ENCODE data around the gene MACO1.

Gene MACO1

GRCh38 chr1:25524568-25525360 is 94.1 kb downstream of the MACO1 start:
- DNase-seq (ENCODE audit: low read depth), result no peak

DNA sequence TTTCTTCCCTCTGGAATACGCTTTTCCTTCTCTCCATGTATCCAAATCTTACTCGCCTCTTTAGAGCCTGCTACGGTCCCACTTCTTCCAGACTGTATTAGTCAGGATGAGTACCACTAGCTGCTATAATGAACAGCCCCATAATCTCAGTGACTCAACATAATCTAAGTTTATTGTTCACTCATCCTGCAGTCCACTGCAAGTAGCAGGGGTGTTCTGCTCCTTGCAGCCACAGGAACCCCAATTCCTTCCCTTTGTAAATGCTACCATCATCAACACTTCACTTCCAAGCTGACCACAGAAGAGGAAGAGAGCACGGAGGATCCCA is 94.6 kb downstream of the MACO1 start:
- no peak for DNase-seq (ENCODE audit: low read depth)

- DNase-seq (ENCODE audit: low read depth), result no peak
Measured at GRCh38 chr1:25526753-25527152, 96.1 kb downstream of the MACO1 start.

DNA sequence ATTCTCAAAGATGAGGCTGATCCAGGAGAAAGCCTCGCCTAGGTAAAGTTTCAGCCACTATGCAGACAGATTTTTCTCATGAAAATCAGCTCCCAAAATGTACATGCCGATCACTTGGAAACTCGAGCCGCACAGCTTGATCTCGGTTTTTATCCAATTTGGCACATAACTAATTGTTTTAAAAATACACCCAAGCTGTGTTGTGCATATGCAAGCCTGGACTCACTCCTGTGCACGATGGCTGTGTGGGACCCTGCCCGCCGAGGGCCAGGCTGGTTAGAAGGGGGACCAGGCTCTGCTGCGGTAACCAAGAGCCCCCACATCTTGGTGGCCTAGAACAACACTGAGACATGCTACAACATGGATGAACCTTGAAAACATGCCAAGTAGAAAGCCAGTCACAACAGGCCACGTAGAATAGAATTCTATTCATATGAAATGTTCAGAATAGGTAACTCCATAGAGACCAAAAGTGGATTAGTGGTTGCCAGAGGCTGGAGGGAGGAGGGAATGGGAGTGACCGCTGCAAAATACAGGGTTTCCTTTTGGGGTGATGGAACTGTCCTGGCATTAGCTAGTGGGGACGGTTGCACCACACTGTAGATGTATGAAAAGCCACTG is 96.6 kb downstream of the MACO1 start:
- DNase-seq (ENCODE audit: low read depth), result no peak

DNA sequence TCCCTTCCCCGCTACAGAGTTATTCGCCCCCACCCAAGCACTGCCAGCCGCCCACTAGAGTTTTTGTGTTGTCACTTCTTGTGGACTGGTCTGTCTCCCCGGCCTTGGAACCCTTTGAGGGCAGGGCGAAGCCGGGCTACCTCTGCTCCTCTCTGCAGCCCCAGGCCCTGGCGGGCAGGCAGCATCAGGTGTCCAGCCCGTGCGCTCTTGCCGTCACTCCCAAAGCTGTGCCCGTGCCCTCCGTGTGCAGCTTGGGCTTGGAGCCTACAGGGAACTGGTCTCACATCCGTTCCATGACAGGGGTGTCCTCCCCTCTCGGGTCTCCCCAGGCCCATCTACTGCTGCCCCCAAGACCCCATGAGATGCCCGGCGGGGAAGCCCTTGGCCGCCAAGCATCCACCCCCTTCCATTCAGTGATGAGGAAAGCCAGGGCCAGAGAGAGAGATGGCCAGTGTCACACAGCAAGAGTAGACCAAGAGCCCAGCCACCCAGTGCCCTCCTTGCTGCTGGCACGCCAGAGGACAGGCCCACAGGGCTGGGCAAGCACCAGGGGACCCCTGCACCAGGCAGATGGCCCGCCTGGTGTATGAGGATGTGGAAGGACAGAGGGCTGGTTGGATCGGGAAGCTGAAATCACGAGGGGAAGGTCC is 97.4 kb downstream of the MACO1 start:
- DNase-seq (ENCODE audit: low read depth), result no peak

DNA sequence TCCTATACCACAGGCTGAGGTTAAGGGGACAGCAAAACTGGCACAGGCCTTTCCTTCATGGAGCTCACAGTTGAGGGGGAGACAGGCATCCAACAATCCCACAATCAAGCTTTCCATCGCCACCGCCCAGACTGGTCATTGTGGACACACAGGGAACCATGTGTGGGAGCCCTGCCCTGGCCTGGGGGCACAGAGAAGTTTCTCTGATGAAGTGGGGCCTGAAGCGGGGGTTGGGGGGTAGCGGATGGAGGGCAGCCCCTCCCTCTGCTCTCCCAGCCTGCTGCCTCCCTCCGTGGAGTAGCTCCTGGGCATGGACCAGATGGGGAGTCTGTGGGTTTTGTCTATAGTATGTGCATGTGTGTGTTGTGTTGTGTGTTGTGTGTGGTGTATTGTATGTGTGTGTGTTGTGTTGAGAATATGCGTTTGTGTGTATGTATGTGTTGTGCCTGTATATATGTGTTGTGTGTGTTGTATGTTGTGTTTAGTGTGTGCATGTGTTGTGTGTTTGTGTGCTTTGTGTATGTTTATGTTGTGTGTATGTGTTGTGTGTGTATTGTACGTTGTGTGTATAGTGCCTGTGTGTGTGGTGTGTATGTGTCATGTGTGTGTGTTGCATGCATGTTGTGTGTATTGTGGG is 98.3 kb downstream of the MACO1 start:
- no peak for DNase-seq (ENCODE audit: low read depth)

- no peak for DNase-seq (ENCODE audit: low read depth)
Measured at GRCh38 chr1:25529518-25530185, 99.0 kb downstream of the MACO1 start.

GRCh38 chr1:25530186-25531081 is 99.7 kb downstream of the MACO1 start:
- DNase-seq (ENCODE audit: low read depth), result no peak

DNA sequence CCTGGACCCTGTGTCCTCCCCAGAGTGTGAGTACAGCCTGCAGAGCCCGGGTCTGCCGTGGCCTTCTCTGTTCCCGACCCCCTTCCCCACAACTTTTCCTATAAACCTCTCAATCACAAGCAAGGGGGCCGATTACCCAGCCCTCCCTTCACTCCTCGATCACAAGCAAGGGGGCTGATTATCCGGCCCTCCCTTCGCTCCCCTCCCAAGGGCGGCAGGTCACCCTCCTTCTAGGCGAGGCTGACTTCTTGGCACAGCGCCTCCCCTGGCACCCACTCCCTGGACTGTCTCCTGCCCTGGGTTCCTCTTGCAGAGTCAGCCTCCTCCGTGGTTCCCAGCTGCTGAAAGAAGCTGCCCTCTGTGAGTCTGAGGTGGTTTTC is 100.4 kb downstream of the MACO1 start:
- DNase-seq (ENCODE audit: low read depth), result no peak

DNA sequence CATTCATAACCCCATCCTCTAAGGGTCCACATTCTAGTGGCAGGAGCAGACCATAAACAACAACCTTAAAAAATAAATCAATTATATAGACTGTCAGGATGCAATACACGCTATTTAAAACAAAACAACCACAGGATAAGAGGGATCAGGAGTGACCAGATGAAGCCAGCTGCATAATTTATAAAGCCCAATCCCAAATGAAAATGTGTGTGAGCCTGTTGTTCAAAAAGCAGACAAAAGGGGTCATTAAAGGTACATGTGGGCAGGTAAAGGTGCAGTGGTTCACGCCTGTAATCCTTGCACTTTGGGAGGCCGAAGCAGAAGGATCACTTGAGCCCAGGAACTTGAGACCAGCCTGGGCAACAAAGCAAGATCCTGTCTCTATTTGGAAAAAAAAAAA is 102.3 kb downstream of the MACO1 start:
- DNase-seq (ENCODE audit: low read depth), result no peak

DNA sequence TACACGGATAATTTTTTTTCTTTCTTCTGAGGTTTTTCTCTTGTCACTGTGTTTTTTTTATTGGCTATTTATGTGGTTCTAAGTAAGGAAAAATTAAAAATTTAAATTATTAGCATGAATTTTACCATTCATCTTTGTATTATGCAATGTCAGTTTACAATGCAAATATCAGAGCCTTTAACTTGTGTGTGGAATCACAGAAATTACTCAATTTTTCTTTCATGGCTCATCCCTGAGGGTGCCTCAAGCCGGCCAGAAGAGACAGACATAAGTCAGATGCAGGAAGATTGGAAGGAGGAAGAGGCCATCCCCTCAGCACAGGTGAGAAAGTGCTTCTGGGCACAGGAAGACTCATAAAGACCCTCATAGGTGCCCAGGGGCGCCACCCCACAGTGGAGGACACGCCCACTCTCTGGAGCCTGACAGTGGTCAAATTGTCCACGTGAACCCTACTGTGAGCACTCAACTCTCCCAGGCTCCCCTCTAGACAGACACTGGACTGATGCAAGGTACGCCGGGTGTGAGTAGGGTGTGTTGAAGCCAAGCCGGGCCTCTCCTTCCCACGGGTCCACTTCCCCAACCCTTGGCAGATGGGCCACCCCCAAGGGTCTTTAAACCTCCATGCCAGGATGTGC is 103.2 kb downstream of the MACO1 start:
- DNase-seq (ENCODE audit: low read depth), result no peak

DNA sequence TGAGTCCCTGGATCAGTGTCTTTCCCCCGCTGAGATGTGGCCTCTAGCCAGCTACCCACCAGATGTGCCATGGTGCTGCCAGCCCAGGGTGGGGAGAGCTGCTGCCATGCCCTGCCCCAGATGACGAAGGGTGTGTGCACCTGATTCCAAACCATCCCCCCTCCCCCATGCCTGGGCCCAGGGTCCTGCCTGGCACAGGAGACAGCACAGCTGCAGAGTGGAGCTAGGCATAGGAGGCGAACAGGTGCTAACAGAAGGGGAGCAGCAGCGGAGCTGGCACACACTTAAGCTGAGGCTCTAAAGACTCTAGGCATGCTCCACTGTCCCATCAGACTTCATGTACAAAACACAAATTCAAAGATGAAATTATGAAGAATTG is 103.7 kb downstream of the MACO1 start:
- no peak for DNase-seq (ENCODE audit: low read depth)

DNA sequence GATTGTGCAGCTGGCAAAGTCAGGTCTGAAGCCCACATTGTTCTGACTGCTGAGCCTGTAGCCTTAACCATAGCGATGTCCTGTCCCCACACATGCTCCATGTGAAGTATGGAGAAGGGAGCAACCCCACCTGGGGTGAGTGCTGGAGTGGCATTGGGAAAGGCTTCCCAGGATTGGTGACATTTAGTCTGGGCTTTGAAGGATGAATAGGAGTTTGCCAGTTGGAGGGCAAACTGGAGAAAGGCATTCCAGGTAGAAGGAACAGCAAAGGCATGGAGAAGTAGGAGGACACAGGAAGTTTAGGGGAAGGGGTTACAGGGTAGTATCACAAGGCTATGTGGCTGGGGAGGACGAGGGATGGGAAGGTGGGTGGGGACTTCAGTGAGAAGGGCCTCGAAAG is 105.4 kb downstream of the MACO1 start:
- DNase-seq (ENCODE audit: low read depth), result no peak

DNA sequence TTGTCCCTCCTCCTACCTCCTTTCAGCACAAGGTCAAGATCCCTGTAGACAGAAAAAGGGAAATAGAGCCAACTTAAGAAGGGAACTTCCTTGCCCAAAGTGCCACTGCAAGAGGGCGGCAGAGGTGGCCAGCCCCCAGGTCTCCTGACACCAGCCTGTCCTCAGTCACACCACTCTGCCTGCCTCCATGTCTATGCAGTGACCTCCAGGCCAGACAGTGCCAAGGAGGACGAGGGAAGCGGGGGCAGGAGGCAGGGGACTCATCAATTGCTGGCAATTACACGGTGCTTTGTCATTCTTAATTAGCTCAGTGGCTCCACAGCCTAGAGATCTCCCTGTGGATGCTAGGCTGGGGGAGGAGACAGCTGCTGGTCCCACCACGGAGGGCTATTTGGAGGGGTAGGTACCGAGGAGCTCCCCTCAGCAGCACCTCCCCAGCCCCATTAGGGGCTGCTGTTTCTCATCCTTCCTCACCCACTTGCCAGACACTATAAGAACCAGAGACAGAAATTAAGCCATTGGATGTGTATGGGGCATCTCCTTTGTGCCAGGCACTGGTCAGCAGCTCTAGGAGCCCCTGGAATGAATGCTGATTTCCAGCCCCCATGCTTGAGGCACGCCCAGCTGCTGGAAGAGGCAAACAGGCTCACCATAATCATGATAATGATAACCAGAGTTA is 106.6 kb downstream of the MACO1 start:
- no peak for DNase-seq (ENCODE audit: low read depth)

DNA sequence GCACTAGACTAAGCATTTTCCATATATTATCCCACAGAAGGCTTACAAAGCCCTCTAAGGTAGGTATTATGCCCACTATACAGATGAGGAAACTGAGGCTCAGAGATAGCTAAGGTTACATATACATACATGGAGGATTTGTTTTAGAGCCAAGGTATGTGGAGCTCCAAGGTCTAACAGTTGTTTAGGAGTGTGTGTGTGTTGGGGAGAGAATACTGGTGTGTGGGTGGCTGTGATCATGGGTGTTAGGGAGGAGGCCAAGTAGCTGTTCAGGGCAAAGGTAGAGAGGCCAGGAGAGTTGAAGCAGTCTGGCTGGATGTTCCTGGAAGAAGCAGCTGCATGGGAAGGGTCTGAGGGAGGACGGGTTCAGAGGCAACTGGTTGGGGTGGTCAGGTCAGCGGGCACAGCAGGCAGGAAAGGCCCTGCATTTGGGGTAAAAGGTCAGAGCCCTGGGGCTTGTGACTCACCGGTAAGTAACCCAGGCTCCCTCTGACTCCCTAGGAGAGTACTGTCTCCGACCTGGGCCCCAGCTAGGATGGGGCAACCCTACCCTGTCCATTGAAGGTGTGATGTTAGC is 107.6 kb downstream of the MACO1 start:
- no peak for DNase-seq (ENCODE audit: low read depth)

- DNase-seq (ENCODE audit: low read depth), result no peak
Measured at GRCh38 chr1:25540750-25541342, 110.1 kb downstream of the MACO1 start.

- DNase-seq (ENCODE audit: low read depth), result no peak
Measured at GRCh38 chr1:25541425-25541824, 110.7 kb downstream of the MACO1 start.

DNA sequence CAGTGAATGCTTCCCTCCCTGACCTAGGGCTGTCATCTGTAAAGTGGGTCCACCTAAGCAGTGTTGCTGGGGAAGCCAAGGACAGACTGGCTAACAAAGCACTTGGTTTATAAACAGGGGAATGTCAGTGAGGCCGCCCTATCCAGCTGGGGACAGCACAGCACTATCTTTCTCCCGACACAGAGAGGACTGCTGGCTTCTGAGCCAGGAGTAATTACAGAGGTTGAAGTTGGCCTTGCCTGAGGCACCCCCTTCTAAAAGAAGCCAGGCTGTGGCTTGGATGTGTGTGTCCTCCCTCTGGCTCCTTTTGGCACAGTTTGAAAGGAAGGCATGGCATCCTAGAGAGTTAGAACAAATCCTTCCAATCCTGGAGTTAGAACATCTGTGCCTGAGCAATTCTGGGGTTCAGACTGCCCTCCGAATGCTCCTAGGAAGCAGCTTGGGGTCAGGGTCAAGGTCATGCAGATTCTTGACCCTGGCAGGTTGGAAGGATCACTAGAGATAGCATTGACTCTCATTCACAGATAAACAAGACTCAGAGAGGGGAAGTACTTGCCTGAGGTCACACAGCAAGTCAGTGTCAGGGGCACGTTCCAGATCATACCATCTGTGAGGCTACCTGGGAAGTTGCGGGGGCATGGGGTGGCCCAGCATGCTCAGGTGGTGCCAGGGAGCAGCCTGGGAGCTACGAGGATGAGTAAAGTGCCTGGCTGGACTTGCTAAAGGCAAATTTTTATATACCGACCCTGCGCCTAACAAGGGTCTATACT is 111.4 kb downstream of the MACO1 start:
- DNase-seq (ENCODE audit: low read depth), result no peak

GRCh38 chr1:25543005-25543424 is 112.3 kb downstream of the MACO1 start:
- DNase-seq (ENCODE audit: low read depth), result no peak

All from HS-27A (cell line).